SK-N-SH (cell line): ENCODE results near the gene NEK6. TPM values are rescaled to one million over a fixed set of nuclear protein-coding genes. Genes with fewer than 3 reads are reported as not detected.

Source experiments
- CTCF ChIA-PET: fragments of 300-600, 350-600 bp; formaldehyde crosslinking; extraction: SDS; loops from one replicate; lab custom pipeline; 2021; lab: Yijun Ruan, JAX
- POLR2A ChIA-PET: fragments of 350-600 bp; sonication (Branson Sonifier 250); formaldehyde crosslinking; extraction: SDS; loops from one replicate; lab custom pipeline; 2020; ENCODE audit warnings: antibody characterized with exemption, inconsistent platforms; lab: Yijun Ruan, JAX
- DNase-seq: peaks from one replicate; pipeline ENCODE4 v3.0.0; 2012
- H2AFZ ChIP-seq: fragments of 200-600 bp; sonication (generic); 2 replicates; pipeline ENCODE4 v1.8.1; 2016; ENCODE audit warnings: antibody characterized with exemption, mild to moderate bottlenecking, low read depth
- H3F3A ChIP-seq: fragments of 200-600 bp; sonication (generic); replicated peaks from 2 replicates; pipeline ENCODE3; 2016; ENCODE audit warnings: antibody characterized with exemption, mild to moderate bottlenecking; ENCODE audit not compliant: insufficient read depth
- H3K27ac ChIP-seq, 2 experiments: fragments of 200-500 bp in 1 of 2; fragments of 200-600 bp in 1 of 2; sonication (Bioruptor generic) in 1 of 2; sonication (generic), shearing (Covaris generic) in 1 of 2; 2 replicates each; pipeline versions ENCODE4 v1.5.1 to v1.6.1; 2014 to 2016; ENCODE audit warnings: low read depth in 2 of 2, inconsistent platforms in 1 of 2, low read length in 1 of 2, mild to moderate bottlenecking in 1 of 2, mixed read lengths in 1 of 2
- H3K27me3 ChIP-seq: fragments of 200-600 bp; sonication (generic), shearing (Covaris generic); 2 replicates; pipeline ENCODE4 v1.6.1; 2016; ENCODE audit warnings: mixed run types; ENCODE audit not compliant: insufficient read depth
- H3K36me3 ChIP-seq, 2 experiments: fragments of 200-500 bp in 1 of 2; fragments of 200-600 bp in 1 of 2; sonication (Bioruptor generic) in 1 of 2; sonication (generic) in 1 of 2; replicated peaks in 1 of 2; 2 replicates each; pipeline versions ENCODE3 to v1.5.1; 2014 to 2016; ENCODE audit warnings: low read length in 1 of 2, mild to moderate bottlenecking in 1 of 2; ENCODE audit not compliant: insufficient read depth in 2 of 2, control insufficient read depth in 1 of 2
- H3K4me1 ChIP-seq, 2 experiments: fragments of 200-500 bp in 1 of 2; fragments of 200-600 bp in 1 of 2; sonication (Bioruptor generic) in 1 of 2; sonication (generic), shearing (Covaris generic) in 1 of 2; 2 replicates each; pipeline versions ENCODE4 v1.5.1 to v1.6.1; 2014 to 2016; ENCODE audit warnings: low read depth in 1 of 2, low read length in 1 of 2, mixed run types in 1 of 2; ENCODE audit not compliant: insufficient read depth in 2 of 2, control insufficient read depth in 1 of 2
- H3K4me2 ChIP-seq: fragments of 200-600 bp; sonication (generic), shearing (Covaris generic); 2 replicates; pipeline ENCODE4 v1.6.1; 2017; ENCODE audit warnings: mixed run types
- H3K4me3 ChIP-seq, 2 experiments: fragments of 200-500 bp in 1 of 2; fragments of 200-600 bp in 1 of 2; sonication (Bioruptor generic) in 1 of 2; sonication (generic), shearing (Covaris generic) in 1 of 2; 2 replicates each; pipeline versions ENCODE4 v1.5.1 to v1.8.1; 2014 to 2016; ENCODE audit warnings: low read depth in 2 of 2, inconsistent platforms in 1 of 2, low read length in 1 of 2, mild to moderate bottlenecking in 1 of 2, mixed read lengths in 1 of 2, moderate library complexity in 1 of 2
- H3K79me2 ChIP-seq: fragments of 200-600 bp; sonication (generic); 2 replicates; pipeline ENCODE4 v1.8.1; 2017; ENCODE audit warnings: mild to moderate bottlenecking; ENCODE audit not compliant: insufficient read depth
- H3K9ac ChIP-seq: fragments of 200-600 bp; sonication (generic); 2 replicates; pipeline ENCODE4 v1.6.1; 2017; ENCODE audit warnings: mixed run types
- H3K9me2 ChIP-seq: fragments of 200-600 bp; sonication (generic); 2 replicates; pipeline ENCODE4 v1.6.1; 2017; ENCODE audit warnings: mixed run types
- H3K9me3 ChIP-seq: fragments of 200-600 bp; sonication (generic); 2 replicates; pipeline ENCODE4 v1.6.1; 2017; ENCODE audit warnings: mixed run types, mild to moderate bottlenecking, moderate library complexity
- H4K20me1 ChIP-seq: fragments of 200-600 bp; sonication (generic); 2 replicates; pipeline ENCODE4 v1.6.1; 2017; ENCODE audit warnings: mild to moderate bottlenecking, mixed run types; ENCODE audit not compliant: insufficient read depth
- CHD2 ChIP-seq: fragments of 150-350 bp; IDR thresholded peaks from 2 replicates; pipeline ENCODE4 v1.6.1; 2018; ENCODE audit warnings: low read length; ENCODE audit not compliant: partially characterized antibody
- EP300 ChIP-seq, 2 experiments: IDR thresholded peaks; 2 replicates each; pipeline versions ENCODE4 v1.4.0 to v1.6.1; 2012; ENCODE audit warnings: borderline replicate concordance in 1 of 2, low read depth in 1 of 2, low read length in 1 of 2
- EZH2phosphoT487 ChIP-seq: fragments of 200-600 bp; sonication (generic); IDR thresholded peaks from 2 replicates; pipeline ENCODE4 v1.6.1; 2017; ENCODE audit warnings: low read depth, mixed run types, mild to moderate bottlenecking, antibody characterized with exemption, moderate library complexity, borderline replicate concordance
- FOSL2 ChIP-seq: IDR thresholded peaks from 2 replicates; pipeline ENCODE4 v1.4.0; 2012; ENCODE audit warnings: low read depth, mild to moderate bottlenecking, moderate library complexity, borderline replicate concordance
- MEF2A ChIP-seq: IDR thresholded peaks from 2 replicates; pipeline ENCODE4 v1.4.0; 2012; ENCODE audit warnings: low read depth, borderline replicate concordance
- MXI1 ChIP-seq: IDR thresholded peaks from 2 replicates; pipeline ENCODE4 v1.6.1; 2012; ENCODE audit warnings: mild to moderate bottlenecking, low read depth, low read length, improper control_type of control experiment
- NFIC ChIP-seq: IDR thresholded peaks from 2 replicates; pipeline ENCODE4 v1.4.0; 2012; ENCODE audit warnings: borderline replicate concordance
- POLR2AphosphoS5 ChIP-seq: IDR thresholded peaks from 2 replicates; pipeline ENCODE4 v1.6.1; 2012; ENCODE audit warnings: low read depth, low read length
- RCOR1 ChIP-seq: fragments of 150-350 bp; IDR thresholded peaks from 2 replicates; pipeline ENCODE4 v1.6.1; 2017; ENCODE audit warnings: antibody characterized with exemption, low read length
- RXRA ChIP-seq: IDR thresholded peaks from 2 replicates; pipeline ENCODE4 v1.4.0; 2012; ENCODE audit warnings: low read depth, mild to moderate bottlenecking, borderline replicate concordance
- SIN3A ChIP-seq: IDR thresholded peaks from 2 replicates; pipeline ENCODE4 v1.6.1; 2012; ENCODE audit warnings: low read depth, mild to moderate bottlenecking, low read length, moderate library complexity, borderline replicate concordance
- SMC3 ChIP-seq: IDR thresholded peaks from 2 replicates; pipeline ENCODE4 v1.6.1; 2012; ENCODE audit warnings: low read depth, low read length, improper control_type of control experiment
- TAF1 ChIP-seq: IDR thresholded peaks from 2 replicates; pipeline ENCODE4 v1.6.1; 2012; ENCODE audit warnings: low read depth, mild to moderate bottlenecking, low read length, moderate library complexity, borderline replicate concordance
- TEAD4 ChIP-seq: IDR thresholded peaks from 2 replicates; pipeline ENCODE4 v1.4.0; 2012; ENCODE audit warnings: mild to moderate bottlenecking, borderline replicate concordance; ENCODE audit not compliant: insufficient read depth
- YY1 ChIP-seq: IDR thresholded peaks from 2 replicates; pipeline ENCODE4 v1.4.0; 2012; ENCODE audit warnings: low read depth, mild to moderate bottlenecking
- WGBS: methylation state at CpG from one replicate; pipeline ENCODE4 v1.1.6; 2017; ENCODE audit warnings: low lambda C conversion rate; 5-methylcytosine and 5-hydroxymethylcytosine counted together
- polyA plus RNA-seq, 3 experiments: library from polyadenylated mRNA; depleted of rRNA; stranded (reverse); fragments of >200 nt; gene quantifications; 2 replicates each; pipeline ENCODE4 v1.2.3, GENCODE V29; 2012
- TF ChIP-seq, protein P1 (sequence below): IDR thresholded peaks from 2 replicates; pipeline ENCODE4 v1.4.0; 2012; ENCODE audit warnings: low read depth, borderline replicate concordance
- TF ChIP-seq, protein P2 (sequence below): IDR thresholded peaks from 2 replicates; pipeline ENCODE4 v1.6.1; 2012; ENCODE audit warnings: mild to moderate bottlenecking, low read depth, low read length, moderate library complexity
- TF ChIP-seq, protein P3 (sequence below): IDR thresholded peaks from 2 replicates; pipeline ENCODE4; 2012
- TF ChIP-seq, protein P4 (sequence below): fragments of 150-350 bp; IDR thresholded peaks from 2 replicates; pipeline ENCODE4 v1.6.1; 2016; ENCODE audit warnings: mild to moderate bottlenecking, low read depth, low read length
- TF ChIP-seq, protein P5 (sequence below): IDR thresholded peaks from 2 replicates; pipeline ENCODE4 v1.4.0; 2012; ENCODE audit warnings: low read depth

NEK6 gene
- polyA plus RNA-seq, 1 of the 3 experiments (the other 2 are of a cell fraction): 89.8 TPM

DNA sequence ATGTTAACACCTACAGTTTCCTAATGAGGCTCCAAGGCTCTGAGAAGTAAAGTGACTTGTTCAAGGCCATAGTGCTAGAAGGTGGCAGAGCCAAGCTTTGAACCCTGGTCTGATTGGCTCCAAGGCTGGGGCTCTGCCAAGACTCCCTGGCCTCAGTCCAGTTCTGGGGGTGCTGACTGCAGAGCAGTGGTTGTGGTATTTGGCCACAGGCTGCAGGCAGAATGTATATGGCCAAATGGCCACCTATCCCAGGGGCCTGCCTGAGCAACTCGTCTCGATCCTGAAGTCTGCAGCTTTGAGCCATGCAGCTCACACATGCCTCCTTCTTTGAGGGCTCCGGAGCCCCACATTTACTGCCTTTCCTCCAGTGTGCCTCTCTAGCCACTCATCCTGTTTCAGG, 9.7 kb upstream of the NEK6 start:
- Histone ChIP-seq H3K79me2 (no peaks in the 10 kb centered on the region), H3K9me2 (no peaks in the 10 kb centered on the region), H3K27me3 (no peaks in the 10 kb centered on the region), H3F3A (peaks cover 10% of the 10 kb centered on the region), H3K27ac (no peak overlapping the region), H3K9me3 (no peaks in the 10 kb centered on the region), H4K20me1 (no peaks in the 10 kb centered on the region), H3K9ac (no peak overlapping the region), H3K36me3 (no peaks in the 10 kb centered on the region), H3K4me3 (no peak overlapping the region), H2AFZ (no peak overlapping the region), H3K4me1 (peaks cover 3 to 13% of the 10 kb centered on the region in 2 experiments; a peak in 2 of 4 replicates), H3K4me2 (no peak overlapping the region)
- ChIA-PET POLR2A (no interaction called here), CTCF (interaction anchor here (0.9 to 1.0 kb wide), 2 partner anchors 56 to 121 kb away, joined by 3 to 4 read pairs; no protein-coding TSS in a partner anchor)
- TF ChIP-seq NFIC (peak; percentile 64; the same call in 1 of the 2 replicates), EZH2phosphoT487 (no peak), FOSL2 (no peak)
- TF ChIP-seq, protein P1, sequence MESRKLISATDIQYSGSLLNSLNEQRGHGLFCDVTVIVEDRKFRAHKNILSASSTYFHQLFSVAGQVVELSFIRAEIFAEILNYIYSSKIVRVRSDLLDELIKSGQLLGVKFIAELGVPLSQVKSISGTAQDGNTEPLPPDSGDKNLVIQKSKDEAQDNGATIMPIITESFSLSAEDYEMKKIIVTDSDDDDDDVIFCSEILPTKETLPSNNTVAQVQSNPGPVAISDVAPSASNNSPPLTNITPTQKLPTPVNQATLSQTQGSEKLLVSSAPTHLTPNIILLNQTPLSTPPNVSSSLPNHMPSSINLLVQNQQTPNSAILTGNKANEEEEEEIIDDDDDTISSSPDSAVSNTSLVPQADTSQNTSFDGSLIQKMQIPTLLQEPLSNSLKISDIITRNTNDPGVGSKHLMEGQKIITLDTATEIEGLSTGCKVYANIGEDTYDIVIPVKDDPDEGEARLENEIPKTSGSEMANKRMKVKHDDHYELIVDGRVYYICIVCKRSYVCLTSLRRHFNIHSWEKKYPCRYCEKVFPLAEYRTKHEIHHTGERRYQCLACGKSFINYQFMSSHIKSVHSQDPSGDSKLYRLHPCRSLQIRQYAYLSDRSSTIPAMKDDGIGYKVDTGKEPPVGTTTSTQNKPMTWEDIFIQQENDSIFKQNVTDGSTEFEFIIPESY: no peak
- WGBS: 48% methylated on average over 3 of the region's 3 CpGs
- no peak for DNase-seq

DNA sequence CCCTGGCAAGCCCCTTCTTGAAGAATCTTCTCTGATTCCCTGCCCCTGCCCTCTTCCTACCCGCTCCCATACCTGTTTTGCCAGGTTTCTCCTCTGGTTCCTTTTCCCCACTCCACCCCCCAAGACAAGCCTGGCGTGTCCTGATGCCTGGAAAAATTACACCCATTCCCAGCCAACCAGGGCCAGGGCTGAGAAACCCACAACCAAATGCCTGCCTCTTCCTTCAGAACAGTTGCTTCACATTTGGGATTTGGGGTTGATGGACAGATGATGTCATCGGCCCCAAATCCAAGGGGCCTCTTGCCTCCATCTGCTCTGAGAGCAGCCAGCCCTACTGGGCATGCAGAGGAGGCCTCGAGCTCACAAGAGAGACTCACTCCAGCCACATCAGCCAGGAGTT, 8.8 kb upstream of the NEK6 start:
- no peaks in the 10 kb centered on the region for H3K79me2 ChIP-seq
- H4K20me1 ChIP-seq: no peaks in the 10 kb centered on the region
- H3K27ac ChIP-seq: no peak overlapping the region
- H3K9me2 ChIP-seq: no peaks in the 10 kb centered on the region
- H3F3A ChIP-seq: peaks cover 10% of the 10 kb centered on the region
- no peaks in the 10 kb centered on the region for H3K36me3 ChIP-seq
- DNase-seq: no peak
- no peak overlapping the region for H3K4me3 ChIP-seq
- ChIA-PET POLR2A (interaction anchor here (0.5 kb wide), 1 partner anchor 504 kb away, joined by 4 read pairs; no protein-coding TSS in a partner anchor), CTCF (no interaction called here)
- H3K9me3 ChIP-seq: no peaks in the 10 kb centered on the region
- H3K27me3 ChIP-seq: no peaks in the 10 kb centered on the region
- no peak overlapping the region for H3K4me2 ChIP-seq
- H3K9ac ChIP-seq: no peak overlapping the region
- WGBS: 90% methylated on average over 4 of the region's 4 CpGs
- H2AFZ ChIP-seq: no peak overlapping the region
- peaks cover 3 to 13% of the 10 kb centered on the region in 2 experiments; a peak in 2 of 4 replicates for H3K4me1 ChIP-seq
- TF ChIP-seq FOSL2: no peak
- TF ChIP-seq EP300 (IDR thresholded peaks at IDR 0.05; ENCODE audit: borderline replicate concordance in 1 of 2, low read depth in 1 of 2, low read length in 1 of 2): no peak
- TF ChIP-seq POLR2AphosphoS5: no peak
- TF ChIP-seq MEF2A: no peak
- TF ChIP-seq, protein P2, sequence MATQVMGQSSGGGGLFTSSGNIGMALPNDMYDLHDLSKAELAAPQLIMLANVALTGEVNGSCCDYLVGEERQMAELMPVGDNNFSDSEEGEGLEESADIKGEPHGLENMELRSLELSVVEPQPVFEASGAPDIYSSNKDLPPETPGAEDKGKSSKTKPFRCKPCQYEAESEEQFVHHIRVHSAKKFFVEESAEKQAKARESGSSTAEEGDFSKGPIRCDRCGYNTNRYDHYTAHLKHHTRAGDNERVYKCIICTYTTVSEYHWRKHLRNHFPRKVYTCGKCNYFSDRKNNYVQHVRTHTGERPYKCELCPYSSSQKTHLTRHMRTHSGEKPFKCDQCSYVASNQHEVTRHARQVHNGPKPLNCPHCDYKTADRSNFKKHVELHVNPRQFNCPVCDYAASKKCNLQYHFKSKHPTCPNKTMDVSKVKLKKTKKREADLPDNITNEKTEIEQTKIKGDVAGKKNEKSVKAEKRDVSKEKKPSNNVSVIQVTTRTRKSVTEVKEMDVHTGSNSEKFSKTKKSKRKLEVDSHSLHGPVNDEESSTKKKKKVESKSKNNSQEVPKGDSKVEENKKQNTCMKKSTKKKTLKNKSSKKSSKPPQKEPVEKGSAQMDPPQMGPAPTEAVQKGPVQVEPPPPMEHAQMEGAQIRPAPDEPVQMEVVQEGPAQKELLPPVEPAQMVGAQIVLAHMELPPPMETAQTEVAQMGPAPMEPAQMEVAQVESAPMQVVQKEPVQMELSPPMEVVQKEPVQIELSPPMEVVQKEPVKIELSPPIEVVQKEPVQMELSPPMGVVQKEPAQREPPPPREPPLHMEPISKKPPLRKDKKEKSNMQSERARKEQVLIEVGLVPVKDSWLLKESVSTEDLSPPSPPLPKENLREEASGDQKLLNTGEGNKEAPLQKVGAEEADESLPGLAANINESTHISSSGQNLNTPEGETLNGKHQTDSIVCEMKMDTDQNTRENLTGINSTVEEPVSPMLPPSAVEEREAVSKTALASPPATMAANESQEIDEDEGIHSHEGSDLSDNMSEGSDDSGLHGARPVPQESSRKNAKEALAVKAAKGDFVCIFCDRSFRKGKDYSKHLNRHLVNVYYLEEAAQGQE: no peak
- no peak for TF ChIP-seq MXI1
- TF ChIP-seq YY1: no peak
- TF ChIP-seq, protein P3, sequence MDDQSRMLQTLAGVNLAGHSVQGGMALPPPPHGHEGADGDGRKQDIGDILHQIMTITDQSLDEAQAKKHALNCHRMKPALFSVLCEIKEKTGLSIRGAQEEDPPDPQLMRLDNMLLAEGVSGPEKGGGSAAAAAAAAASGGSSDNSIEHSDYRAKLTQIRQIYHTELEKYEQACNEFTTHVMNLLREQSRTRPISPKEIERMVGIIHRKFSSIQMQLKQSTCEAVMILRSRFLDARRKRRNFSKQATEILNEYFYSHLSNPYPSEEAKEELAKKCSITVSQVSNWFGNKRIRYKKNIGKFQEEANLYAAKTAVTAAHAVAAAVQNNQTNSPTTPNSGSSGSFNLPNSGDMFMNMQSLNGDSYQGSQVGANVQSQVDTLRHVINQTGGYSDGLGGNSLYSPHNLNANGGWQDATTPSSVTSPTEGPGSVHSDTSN: no peak
- no peak for TF ChIP-seq TAF1
- TF ChIP-seq, protein P4, sequence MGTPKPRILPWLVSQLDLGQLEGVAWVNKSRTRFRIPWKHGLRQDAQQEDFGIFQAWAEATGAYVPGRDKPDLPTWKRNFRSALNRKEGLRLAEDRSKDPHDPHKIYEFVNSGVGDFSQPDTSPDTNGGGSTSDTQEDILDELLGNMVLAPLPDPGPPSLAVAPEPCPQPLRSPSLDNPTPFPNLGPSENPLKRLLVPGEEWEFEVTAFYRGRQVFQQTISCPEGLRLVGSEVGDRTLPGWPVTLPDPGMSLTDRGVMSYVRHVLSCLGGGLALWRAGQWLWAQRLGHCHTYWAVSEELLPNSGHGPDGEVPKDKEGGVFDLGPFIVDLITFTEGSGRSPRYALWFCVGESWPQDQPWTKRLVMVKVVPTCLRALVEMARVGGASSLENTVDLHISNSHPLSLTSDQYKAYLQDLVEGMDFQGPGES: no peak
- TF ChIP-seq, protein P5, sequence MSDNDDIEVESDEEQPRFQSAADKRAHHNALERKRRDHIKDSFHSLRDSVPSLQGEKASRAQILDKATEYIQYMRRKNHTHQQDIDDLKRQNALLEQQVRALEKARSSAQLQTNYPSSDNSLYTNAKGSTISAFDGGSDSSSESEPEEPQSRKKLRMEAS: no peak
- TF ChIP-seq RXRA: no peak
- TF ChIP-seq CHD2: no peak
- TF ChIP-seq SMC3: no peak
- no peak for TF ChIP-seq SIN3A
- TF ChIP-seq RCOR1: no peak
- no peak for TF ChIP-seq TEAD4
